H9 (cell line): Measurements from ENCODE around the gene IL36B. TPM values are rescaled to one million over a fixed set of nuclear protein-coding genes. Genes with fewer than 3 reads are reported as not detected.

Source experiments
- DNase-seq: peaks from one replicate; pipeline ENCODE4 v3.0.0-alpha.2; 2017
- H2AFZ ChIP-seq: one replicate; pipeline ENCODE4 v1.6.1; 2013; ENCODE audit warnings: mild to moderate bottlenecking, low read length, control low read depth, moderate library complexity
- H2AK5ac ChIP-seq: 2 replicates; pipeline ENCODE4 v1.6.1; 2013; ENCODE audit warnings: low read length, control low read depth, mixed read lengths; ENCODE audit not compliant: insufficient read length
- H2BK120ac ChIP-seq: one replicate; pipeline ENCODE4 v1.6.1; 2013; ENCODE audit warnings: low read depth, mild to moderate bottlenecking, low read length, control low read depth, inconsistent platforms; ENCODE audit not compliant: poor library complexity, severe bottlenecking
- H2BK12ac ChIP-seq: 2 replicates; pipeline ENCODE4 v1.6.1; 2013; ENCODE audit warnings: low read length, control low read depth, mixed read lengths, low read depth; ENCODE audit not compliant: insufficient read length
- H2BK15ac ChIP-seq: 2 replicates; pipeline ENCODE4 v1.6.1; 2013; ENCODE audit warnings: low read depth, low read length, control low read depth
- H2BK20ac ChIP-seq: one replicate; pipeline ENCODE4 v1.6.1; 2013; ENCODE audit warnings: low read depth, mild to moderate bottlenecking, low read length, control low read depth, inconsistent platforms; ENCODE audit not compliant: poor library complexity, severe bottlenecking
- H2BK5ac ChIP-seq: 2 replicates; pipeline ENCODE4 v1.6.1; 2013; ENCODE audit warnings: low read length, control low read depth, mixed read lengths; ENCODE audit not compliant: insufficient read length
- H3K14ac ChIP-seq: 2 replicates; pipeline ENCODE4 v1.6.1; 2013; ENCODE audit warnings: low read length, control low read depth; ENCODE audit not compliant: insufficient read depth
- H3K18ac ChIP-seq: 2 replicates; pipeline ENCODE4 v1.6.1; 2013; ENCODE audit warnings: low read depth, mild to moderate bottlenecking, mixed read lengths, low read length, control low read depth; ENCODE audit not compliant: insufficient read length
- H3K23ac ChIP-seq: 2 replicates; pipeline ENCODE4 v1.6.1; 2013; ENCODE audit warnings: low read length, control low read depth, mixed read lengths, low read depth; ENCODE audit not compliant: insufficient read length
- H3K23me2 ChIP-seq: 2 replicates; pipeline ENCODE4 v1.6.1; 2013; ENCODE audit warnings: low read depth, mild to moderate bottlenecking, mixed read lengths, low read length, control low read depth; ENCODE audit not compliant: insufficient read length, poor library complexity, severe bottlenecking
- H3K27ac ChIP-seq: 2 replicates; pipeline ENCODE4 v1.5.1; 2013; ENCODE audit warnings: low read length, control low read depth, mixed read lengths, low read depth; ENCODE audit not compliant: insufficient read length
- H3K27me3 ChIP-seq: 2 replicates; pipeline ENCODE4 v1.6.1; 2013; ENCODE audit warnings: low read length, control low read depth, inconsistent platforms; ENCODE audit not compliant: insufficient read depth
- H3K4ac ChIP-seq: 2 replicates; pipeline ENCODE4 v1.6.1; 2013; ENCODE audit warnings: low read depth, mild to moderate bottlenecking, control low read depth, inconsistent platforms, low read length, moderate library complexity
- H3K4me1 ChIP-seq: 2 replicates; pipeline ENCODE4 v1.6.1; 2013; ENCODE audit warnings: low read length, control low read depth, inconsistent platforms; ENCODE audit not compliant: insufficient read depth
- H3K4me2 ChIP-seq: 2 replicates; pipeline ENCODE4 v1.6.1; 2013; ENCODE audit warnings: low read length, control low read depth, mixed read lengths; ENCODE audit not compliant: insufficient read length, insufficient read depth
- H3K56ac ChIP-seq: 2 replicates; pipeline ENCODE4 v1.6.1; 2013; ENCODE audit warnings: low read depth, mild to moderate bottlenecking, mixed read lengths, low read length, control low read depth; ENCODE audit not compliant: insufficient read length
- H3K79me1 ChIP-seq: 2 replicates; pipeline ENCODE4 v1.6.1; 2013; ENCODE audit warnings: low read depth, mild to moderate bottlenecking, moderate library complexity, low read length, control low read depth, inconsistent platforms; ENCODE audit not compliant: insufficient read depth, poor library complexity, severe bottlenecking
- H3K79me2 ChIP-seq: 2 replicates; pipeline ENCODE4 v1.6.1; 2013; ENCODE audit warnings: low read length, control low read depth, inconsistent platforms; ENCODE audit not compliant: insufficient read depth
- H3K9ac ChIP-seq: 2 replicates; pipeline ENCODE4 v1.6.1; 2013; ENCODE audit warnings: low read length, control low read depth, mixed read lengths; ENCODE audit not compliant: insufficient read length; ENCODE audit errors: extremely low read depth
- H3K9me3 ChIP-seq: one replicate; pipeline ENCODE4 v1.6.1; 2013; ENCODE audit warnings: low read depth, low read length, inconsistent platforms; ENCODE audit not compliant: control insufficient read depth
- H3T11ph ChIP-seq: one replicate; pipeline ENCODE4 v1.6.1; 2013; ENCODE audit warnings: mild to moderate bottlenecking, low read length, control low read depth, inconsistent platforms
- H4K20me1 ChIP-seq: one replicate; pipeline ENCODE4 v1.6.1; 2013; ENCODE audit not compliant: control insufficient read depth, insufficient read length, insufficient read depth
- H4K5ac ChIP-seq: 2 replicates; pipeline ENCODE4 v1.6.1; 2013; ENCODE audit warnings: low read depth, mild to moderate bottlenecking, mixed read lengths, low read length, control low read depth; ENCODE audit not compliant: insufficient read length
- H4K8ac ChIP-seq: replicated peaks from 2 replicates; pipeline ENCODE4 v1.6.1; 2013; ENCODE audit warnings: low read length, control low read depth, mixed read lengths, low read depth; ENCODE audit not compliant: insufficient read length
- H4K91ac ChIP-seq: 2 replicates; pipeline ENCODE4 v1.6.1; 2013; ENCODE audit warnings: low read depth, mild to moderate bottlenecking, moderate library complexity, mixed read lengths, low read length, control low read depth; ENCODE audit not compliant: insufficient read length
- H3K27ac Mint-ChIP-seq, 3 experiments: 2 replicates in 2 of 3; 3 replicates in 1 of 3; pipeline ENCODE4 v1.8.0; 2020 to 2021; ENCODE audit warnings: mixed read lengths in 3 of 3, mild to moderate bottlenecking in 1 of 3, moderate library complexity in 1 of 3
- H3K27me3 Mint-ChIP-seq: 2 replicates; pipeline ENCODE4 v1.8.0; 2021; ENCODE audit warnings: low read depth, mild to moderate bottlenecking, moderate library complexity, mixed read lengths
- H3K36me3 Mint-ChIP-seq, 3 experiments: 2 replicates in 2 of 3; 3 replicates in 1 of 3; pipeline ENCODE4 v1.8.0; 2020 to 2021; ENCODE audit warnings: low read depth in 3 of 3, mixed read lengths in 3 of 3; ENCODE audit not compliant: insufficient read depth in 1 of 3
- H3K4me1 Mint-ChIP-seq, 2 experiments: 2 replicates each; pipeline ENCODE4 v1.8.0; 2020; ENCODE audit warnings: mixed read lengths in 2 of 2
- H3K4me3 Mint-ChIP-seq, 2 experiments: 2 replicates in 1 of 2; 3 replicates in 1 of 2; pipeline ENCODE4 v1.8.0; 2020 to 2021; ENCODE audit warnings: mild to moderate bottlenecking in 2 of 2, mixed read lengths in 2 of 2, moderate library complexity in 1 of 2
- H3K9me3 Mint-ChIP-seq, 2 experiments: 2 replicates in 1 of 2; 3 replicates in 1 of 2; pipeline ENCODE4 v1.8.0; 2020; ENCODE audit warnings: mild to moderate bottlenecking in 2 of 2, mixed read lengths in 2 of 2, moderate library complexity in 1 of 2
- CTCF ChIP-seq: fragments of 200-600 bp; sonication (generic); conservative IDR thresholded peaks from 3 replicates; pipeline ENCODE4 v1.8.0; 2021; ENCODE audit warnings: antibody characterized with exemption, mild to moderate bottlenecking
- WGBS: extraction: QIAGEN DNeasy Blood & Tissue Kit; methylation state at CpG from one replicate; pipeline ENCODE4 v1.1.7; 2013; ENCODE audit warnings: missing lambda C conversion rate, low lambda C conversion rate, mixed read lengths; ENCODE audit not compliant: insufficient read length; ENCODE audit errors: extremely low coverage; 5-methylcytosine and 5-hydroxymethylcytosine counted together
- total RNA-seq: library from RNA; stranded (reverse); gene quantifications from 2 replicates; pipeline ENCODE4 v1.2.1, GENCODE V29; 2021

Gene IL36B
- total RNA-seq, 1 experiment from 2014 or later: not detected

GRCh38 chr2:113032737-113033136 is 19.9 kb downstream of the IL36B start:
- DNase-seq: no peak
- no peak overlapping the region for H4K91ac ChIP-seq
- Mint-ChIP-seq H3K9me3 (peaks cover 0 to 36% of the 10 kb centered on the region in 2 experiments; a peak in 2 of 5 replicates), H3K4me1 (peaks cover 3 to 9% of the 10 kb centered on the region in 2 experiments; a peak in 3 of 4 replicates), H3K27ac (no peak overlapping the region), H3K36me3 (no peaks in the 10 kb centered on the region), H3K4me3 (no peak overlapping the region), H3K27me3 (peaks cover 41% of the 10 kb centered on the region)
- H2BK12ac ChIP-seq: no peak overlapping the region
- no peak overlapping the region for H4K5ac ChIP-seq
- H3K79me2 ChIP-seq: no peaks in the 10 kb centered on the region
- no peak overlapping the region for H3K27ac ChIP-seq
- no peaks in the 10 kb centered on the region for H3K79me1 ChIP-seq
- H3K18ac ChIP-seq: no peak overlapping the region
- no peaks in the 10 kb centered on the region for H3K23me2 ChIP-seq
- no peak overlapping the region for H3K4me2 ChIP-seq
- H3K56ac ChIP-seq: no peak overlapping the region
- H3K4ac ChIP-seq: no peak overlapping the region
- no peaks in the 10 kb centered on the region for H3K27me3 ChIP-seq
- no peak for TF ChIP-seq CTCF
- H4K8ac ChIP-seq: no peak overlapping the region
- H3K14ac ChIP-seq: no peak overlapping the region
- no peak overlapping the region for H3K9ac ChIP-seq
- H3K23ac ChIP-seq: no peak overlapping the region
- WGBS: no CpG with 5 or more reads among the region's 1 CpG
- H2AFZ ChIP-seq: no peak overlapping the region
- no peak overlapping the region for H2AK5ac ChIP-seq
- H2BK5ac ChIP-seq: no peak overlapping the region
- H2BK15ac ChIP-seq: no peak overlapping the region
- no peak overlapping the region for H2BK20ac ChIP-seq
- H3K4me1 ChIP-seq: no peaks in the 10 kb centered on the region
- no peak overlapping the region for H2BK120ac ChIP-seq
- H3T11ph ChIP-seq: no peak overlapping the region
- H4K20me1 ChIP-seq: no peaks in the 10 kb centered on the region
- H3K9me3 ChIP-seq: no peaks in the 10 kb centered on the region
